HG03378 (cell line): Measurements from ENCODE around the gene PADI2.

Experiments
- ATAC-seq: cut with Tn5 transposase; IDR thresholded peaks from one replicate; pipeline ENCODE4 v1.9.1; 2021; ENCODE audit warnings: mild to moderate bottlenecking, moderate library complexity; ENCODE audit not compliant: unreplicated experiment

Gene PADI2

DNA sequence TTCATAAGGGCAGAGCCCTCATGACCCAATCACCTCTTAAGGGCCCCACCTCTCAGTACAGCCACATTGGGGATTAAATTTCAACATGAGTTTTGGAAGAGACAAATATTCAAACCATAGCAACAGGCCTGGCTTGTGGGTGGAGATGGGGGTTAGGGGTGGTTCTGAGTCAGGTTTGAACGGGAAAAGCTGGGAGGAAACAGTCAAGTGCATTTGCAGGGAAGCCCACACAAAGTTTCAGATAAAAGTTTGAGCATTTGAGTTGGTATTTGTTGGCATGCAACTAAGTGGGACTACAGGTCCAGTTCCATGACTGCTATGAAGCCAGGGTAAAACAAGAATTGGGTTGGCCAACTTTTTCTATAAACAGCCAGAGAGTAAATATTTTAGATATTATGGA lies 21.0 kb upstream of the PADI2 start:
- ATAC-seq = no peak

DNA sequence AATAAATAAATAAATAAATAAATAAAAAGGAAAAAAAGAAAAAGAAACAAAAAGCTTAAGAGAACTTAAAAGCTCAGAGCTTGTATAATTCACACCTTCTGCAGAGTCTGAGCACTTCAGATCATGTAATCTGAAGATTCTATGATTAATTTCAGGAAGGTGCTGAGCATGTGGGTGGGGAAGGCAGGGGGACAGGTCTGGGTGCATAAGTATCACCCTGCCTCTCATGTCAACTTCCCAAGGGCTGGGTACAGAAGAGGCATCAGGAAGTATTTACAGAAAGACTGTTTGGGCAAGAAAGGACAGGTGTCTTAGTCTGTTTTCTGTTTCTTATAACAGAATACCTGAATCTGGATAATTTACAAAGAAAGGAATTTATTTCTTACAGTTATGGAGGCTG lies 20.4 kb upstream of the PADI2 start:
- no peak for ATAC-seq

DNA sequence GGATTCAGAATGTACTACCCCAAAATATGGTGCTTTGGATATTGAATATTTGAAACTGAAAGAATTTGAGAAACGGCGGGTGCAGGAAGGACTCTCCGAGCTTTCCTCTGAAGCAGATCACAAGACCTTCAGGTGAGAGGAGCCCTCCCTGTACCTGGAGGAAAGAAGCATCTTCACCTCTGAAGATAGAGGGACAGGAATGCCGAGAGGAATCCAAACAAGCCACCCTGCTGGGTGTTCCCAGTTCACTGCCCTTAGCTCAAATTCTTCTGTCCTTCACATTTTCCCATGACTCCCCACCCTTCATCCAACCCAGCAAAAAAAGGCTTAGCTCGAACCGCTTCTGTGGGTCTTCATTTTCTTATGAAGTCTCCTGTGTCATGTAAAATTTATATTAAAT lies 18.2 kb upstream of the PADI2 start:
- ATAC-seq = no peak

DNA sequence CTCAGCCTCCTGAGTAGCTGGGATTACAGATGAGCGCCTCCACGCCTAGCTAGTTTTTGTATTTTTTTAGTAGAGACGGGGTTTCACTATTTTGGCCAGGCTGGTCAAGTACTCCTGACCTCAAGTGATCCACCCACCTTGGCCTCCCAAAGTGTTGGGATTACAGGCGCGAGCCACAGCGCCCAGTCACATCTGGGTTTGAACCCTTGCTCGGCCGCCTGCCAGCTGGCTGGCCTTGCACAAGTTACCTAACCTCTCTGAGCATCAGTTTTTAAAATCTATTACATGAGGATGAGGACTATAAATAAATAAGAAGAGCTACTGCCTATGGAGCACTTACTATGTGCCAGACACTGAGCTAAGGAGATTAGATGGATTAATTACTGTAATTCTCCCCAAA lies 17.7 kb upstream of the PADI2 start:
- no peak for ATAC-seq

DNA sequence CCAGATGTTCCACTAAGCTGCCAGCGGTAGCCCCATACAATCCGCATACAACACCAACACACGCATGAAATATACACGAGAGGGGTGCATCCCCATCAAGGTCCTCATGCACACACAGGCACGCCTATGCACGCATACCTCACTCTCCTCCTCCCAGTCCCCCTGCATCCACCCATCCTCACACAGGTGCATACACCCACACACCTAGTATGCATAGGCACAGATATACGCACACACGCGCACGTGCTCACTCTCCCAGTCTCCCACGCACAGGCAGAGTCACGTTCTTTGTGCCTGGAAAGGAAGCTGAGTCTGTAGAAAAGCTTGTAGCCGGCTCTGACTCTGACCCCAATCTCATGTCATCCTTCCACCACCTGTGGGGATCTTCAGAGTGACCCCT lies 16.9 kb upstream of the PADI2 start:
- ATAC-seq = no peak

DNA sequence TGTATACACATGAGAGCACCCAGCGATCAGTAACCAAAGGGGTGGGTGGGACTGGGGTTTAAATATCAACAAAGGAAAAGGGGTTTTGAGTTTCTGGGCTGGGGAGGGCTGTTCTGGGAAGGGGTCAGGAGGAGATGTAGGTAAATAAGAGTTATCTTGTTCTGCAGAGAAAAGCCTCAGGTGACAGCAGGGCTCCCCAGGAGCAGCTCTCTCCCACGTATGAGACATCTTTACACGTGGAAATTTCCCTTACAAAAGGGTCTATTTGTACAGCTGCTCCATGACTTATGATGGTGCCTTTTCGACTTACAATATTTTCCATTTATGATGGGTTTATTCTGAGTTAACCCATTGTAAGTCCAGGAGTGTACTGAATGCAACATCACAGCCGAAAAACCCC lies 16.3 kb upstream of the PADI2 start:
- no peak for ATAC-seq

DNA sequence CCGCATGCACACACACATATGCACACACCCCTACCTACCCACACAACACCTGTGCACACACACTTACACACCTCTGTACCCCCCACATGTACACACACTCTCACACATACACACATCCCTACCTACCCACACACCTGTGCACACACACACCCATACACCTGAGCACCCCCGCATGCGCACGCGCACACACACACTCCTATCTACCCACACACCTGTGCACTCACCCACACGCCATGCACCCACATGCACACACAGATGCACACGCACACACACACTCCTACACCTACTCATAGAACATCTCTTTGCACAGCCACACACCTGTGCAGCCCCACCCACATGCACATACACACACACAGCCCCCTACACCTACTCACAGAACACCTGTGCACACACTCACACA lies 15.5 kb upstream of the PADI2 start:
- ATAC-seq = no peak

DNA sequence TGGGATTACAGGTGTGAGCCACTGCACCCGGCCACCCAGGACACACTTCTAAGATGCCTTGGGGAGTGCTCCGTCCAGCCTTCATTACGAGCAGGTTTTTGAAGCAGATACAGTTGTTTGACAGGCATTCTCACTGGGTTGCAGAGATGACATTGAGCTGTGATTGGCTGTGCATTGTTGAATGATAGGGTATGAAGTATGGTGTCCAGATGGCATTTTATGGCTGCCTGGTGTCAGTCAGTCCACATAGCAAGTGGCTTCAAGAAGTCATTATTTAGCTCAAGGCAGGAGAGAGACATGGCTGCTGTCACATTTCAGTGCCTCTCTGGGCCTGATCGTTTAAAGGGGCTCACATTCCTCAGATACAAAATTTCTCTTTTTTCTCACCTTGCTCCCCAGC lies 14.8 kb upstream of the PADI2 start:
- ATAC-seq = no peak

DNA sequence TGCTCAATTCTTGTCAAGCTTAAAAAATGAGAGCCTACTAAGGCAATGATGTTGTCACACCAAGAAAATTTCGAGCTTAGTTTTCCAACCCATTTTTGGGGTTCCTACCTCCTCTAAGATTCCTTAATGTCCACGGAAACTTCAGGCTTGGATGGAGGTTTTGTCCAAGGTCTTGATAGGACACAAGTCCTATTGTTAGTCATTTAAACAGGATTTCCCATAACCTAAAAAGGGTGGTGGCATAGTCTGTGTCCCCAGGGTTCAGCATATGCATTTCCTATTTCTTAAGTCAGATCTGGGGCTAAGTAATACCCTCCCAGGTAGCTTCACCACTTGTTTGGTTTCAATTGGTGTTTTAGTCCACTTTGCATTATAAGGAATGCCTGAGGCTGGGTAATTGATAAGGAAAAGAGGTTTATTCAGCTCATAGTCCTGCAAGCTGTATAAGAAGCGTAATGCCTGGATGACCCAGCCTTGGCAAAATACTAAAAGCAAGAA lies 10.9 kb upstream of the PADI2 start:
- ATAC-seq = no peak

DNA sequence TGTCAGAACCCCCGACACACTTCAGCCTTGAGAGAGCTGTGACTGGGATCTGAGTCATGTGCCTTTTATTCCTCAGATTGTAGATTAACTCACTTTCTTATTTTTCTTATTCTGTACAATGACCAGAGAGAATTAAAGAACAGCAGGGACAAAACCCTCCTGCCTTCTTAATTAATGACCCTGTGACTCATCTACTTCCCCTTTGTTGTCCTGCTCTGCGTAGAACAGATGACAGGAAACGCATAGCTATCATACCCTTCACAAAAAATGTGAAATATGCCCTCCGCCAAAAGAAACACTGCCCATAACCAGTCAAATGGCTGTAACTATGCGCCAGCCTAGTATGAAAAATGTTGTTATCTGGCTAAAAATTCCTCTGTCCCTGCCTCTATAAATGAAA lies 9.1 kb upstream of the PADI2 start:
- ATAC-seq = no peak

DNA sequence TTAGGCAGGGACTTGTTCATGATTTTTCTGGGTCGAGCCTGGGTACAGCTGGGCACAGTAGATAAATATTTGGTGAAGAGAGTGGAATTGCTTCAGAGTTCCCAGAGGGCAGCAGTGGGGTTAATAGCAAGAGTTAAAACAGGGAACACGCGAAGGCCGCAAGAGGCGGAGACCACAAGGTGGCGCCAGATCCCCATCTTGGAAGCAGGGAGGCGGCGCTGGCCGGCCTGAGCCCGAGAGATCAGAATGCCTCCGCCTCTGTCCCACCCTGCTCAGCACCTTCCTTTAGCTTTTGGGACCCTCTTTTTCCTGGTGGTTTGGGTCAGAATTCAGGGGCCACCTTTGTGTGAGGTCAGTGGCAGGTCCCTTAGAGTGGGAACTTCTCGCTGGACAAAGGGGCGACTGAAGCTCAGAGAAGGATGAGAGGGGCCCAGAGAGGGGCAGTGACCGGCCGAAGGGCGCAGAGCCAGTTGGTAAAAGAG lies 6.5 kb upstream of the PADI2 start:
- ATAC-seq = no peak

DNA sequence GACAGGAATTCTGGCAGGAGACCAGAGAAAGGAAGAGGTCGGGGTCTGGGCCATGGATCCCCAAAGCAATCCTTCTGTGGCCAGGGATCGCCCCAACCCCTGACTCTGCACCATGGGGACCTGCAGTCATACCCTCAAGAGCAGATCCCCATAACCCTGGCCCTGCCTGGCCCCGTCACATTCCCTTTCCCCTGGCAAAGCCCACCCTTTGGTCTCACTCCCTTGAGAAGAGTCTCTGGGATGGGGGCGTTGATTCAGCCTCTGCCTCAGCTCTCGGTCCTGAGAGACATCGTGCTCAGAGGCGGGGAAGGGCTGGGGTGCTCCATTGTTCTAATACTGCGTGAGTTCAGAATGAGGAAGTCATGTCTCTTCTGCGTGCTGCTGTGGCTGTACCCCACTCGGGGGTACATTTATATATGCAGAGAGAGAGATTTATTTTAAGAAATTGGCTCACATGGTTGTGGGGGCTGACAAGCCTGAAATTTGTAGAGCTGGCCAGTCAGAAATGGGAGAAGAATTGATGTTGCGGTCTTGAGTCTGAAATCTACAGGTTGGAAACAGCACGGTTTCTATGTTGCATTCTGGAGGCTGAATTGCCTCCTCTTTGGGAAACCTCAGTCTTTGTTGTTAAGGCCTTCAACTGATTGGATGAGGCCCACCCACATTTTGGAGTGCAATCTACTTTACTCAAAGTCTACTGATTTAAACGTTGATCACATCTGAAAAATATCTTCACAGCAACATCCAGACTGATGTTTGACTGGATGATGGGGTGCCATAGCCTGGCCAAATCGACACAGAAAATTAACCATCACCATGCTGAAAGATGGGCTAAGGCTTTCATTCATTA lies 4.2 kb upstream of the PADI2 start:
- no peak for ATAC-seq

DNA sequence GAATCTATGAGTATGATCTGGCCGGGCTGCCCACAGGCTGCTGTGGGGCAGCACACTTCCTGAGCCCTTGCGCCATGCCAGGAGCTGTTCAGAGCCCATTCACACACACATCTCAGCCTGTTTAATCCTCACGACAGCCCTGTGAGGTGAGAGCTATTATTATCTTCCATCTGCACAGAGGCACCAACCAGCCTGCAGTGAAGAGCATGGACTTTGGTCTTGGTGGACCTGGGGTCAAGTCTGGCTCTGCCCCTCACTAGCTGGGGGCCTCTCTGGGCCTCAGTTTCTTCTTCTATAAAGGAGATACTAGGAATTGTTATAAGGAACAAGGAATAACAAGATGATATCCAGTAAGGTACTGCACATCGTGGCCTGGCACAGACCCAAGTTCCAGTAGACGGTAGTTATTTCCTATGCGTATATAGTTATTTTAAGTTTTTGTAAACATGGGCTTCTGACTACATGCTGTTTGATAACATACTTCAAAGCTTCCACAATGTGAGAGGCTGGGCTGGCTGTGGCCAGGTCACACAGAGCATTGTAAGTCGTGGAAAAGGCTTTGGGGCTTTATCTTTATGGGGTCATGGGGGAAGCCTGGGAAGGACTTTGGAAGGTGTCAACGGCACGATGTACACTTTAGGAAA lies 3.4 kb upstream of the PADI2 start:
- no peak for ATAC-seq

DNA sequence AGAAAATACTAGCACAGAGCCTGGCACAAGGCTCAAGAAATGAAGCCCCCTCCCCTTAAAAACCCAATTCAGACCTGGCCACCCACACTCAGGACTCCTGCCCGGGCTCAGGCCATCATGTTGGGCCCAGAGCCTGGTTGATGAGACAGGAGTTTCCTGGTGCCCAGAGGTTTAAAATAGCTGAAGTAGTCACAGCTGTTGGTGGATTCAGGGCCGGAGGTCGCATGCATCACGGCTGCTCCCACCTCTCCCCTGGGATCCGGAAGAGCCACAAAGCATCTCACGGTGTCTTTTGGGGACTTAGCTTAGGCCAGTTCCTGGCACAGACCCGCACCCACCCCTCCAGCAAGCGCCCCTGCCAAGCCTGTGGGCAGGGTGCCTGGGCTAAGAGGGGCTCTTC lies 2.6 kb upstream of the PADI2 start:
- no peak for ATAC-seq

DNA sequence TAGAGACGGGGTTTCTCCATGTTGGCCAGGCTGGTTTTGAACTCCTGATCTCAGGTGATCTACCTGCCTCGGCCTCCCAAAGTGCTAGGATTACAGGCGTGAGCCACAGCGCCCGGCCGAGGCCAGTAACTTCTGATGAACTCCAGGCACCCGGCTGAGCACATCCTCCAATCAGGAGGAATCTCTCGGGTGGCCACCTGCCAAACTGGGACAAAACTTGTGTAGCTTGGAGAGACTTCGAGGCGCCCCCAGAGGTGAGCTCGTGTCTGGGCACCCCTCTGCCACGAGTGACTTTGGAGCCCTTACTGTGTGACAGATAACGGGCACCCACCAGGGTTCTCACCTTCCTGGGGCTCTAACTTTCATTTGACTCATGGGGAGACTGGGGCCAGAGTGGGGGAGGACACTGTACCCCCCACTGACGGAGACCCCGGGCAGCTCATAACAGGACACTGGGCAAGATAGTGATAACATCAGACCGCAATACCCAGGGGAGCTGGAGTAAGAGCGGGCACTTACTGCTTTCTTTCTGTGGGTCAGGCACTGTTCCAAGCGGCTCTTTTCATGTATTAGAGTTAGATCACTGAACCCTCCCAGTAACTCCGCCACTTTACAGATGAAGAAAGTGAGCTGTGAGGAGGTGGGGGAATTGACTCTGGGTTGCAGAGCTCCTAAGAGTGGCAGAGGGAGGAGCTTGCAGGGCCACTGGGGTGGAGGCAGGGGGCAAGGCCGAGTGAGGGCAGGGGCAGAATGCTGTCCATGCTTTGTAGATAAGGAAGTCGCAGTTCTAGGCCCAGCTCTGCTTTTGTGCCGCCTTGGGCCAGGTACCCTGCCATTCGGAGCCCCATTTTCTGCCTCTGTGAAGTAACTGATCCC lies 1.9 kb upstream of the PADI2 start:
- no peak for ATAC-seq

DNA sequence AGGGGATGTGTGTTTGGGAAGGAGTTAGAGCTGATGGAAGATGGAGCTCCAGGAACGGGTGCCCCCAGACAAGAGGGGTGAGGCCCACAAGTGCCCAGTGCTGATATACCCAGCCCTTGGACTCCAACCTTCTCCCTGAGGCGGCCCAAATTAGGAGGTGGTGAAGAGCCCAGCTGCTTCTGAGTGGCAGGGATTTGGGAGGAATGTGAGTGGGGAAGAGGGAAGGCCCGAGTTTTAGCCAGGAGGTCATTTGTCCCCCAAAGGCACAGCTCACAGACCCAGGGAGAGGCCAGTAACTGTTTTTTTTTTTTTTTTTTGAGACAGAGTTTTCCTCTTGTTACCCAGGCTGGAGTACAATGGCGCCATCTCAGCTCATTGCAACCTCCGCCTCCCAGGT lies 1.2 kb upstream of the PADI2 start:
- ATAC-seq = no peak

DNA sequence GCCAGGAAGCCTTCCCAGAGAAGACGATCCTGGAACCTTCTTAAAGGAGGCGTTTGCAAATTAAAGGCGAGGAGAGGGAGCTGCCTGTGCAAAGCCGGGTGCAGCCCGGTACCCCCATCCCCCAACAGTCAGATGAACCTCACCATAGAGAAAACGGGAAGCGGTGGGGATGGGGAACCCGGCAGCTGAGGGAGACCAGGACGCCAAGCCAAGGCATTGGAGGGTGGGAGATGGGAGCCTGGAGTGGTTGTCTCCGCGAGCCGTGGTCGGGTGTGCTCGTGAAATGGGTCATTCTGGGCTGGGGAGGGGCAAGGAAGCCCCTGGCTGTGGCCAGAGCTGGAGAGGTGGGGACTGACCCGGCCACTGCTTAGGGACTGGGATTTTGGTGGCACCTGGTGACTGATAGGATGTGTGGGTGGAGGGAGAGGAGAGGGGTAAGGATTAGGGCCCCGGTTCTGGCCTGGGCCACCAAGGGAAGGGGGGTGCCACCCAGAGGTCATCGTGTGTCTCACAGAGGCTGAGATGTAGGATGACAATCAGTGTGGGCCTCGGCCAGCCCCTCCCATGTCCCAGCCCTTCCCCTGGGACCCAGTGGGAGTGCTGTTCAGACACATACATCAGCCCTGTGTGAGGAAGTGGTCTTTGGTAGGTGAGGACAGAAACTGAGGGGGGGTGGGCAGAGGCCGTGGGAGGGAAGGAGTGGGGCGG lies 676 bp upstream of the PADI2 start:
- ATAC-seq = no peak

DNA sequence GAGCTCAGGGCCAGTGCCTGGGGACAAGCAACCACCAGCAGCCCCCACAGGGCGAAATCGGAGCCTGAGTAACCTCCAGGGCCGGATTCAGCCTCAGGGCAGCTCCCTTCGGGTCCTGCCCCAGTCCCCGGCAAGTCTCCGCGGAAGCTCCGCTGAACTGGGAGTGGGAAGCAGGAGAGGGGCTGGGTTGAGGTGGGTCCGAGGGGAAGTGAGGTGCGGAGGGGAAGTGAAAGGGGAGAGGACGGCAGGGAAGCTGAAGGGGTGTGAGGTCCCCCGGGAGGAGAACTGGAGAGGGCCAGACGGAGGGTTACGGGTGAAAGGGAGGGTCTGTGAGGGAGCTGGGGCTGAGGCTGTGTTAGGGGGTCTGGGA lies 560 bp downstream of the PADI2 start:
- no peak for ATAC-seq

DNA sequence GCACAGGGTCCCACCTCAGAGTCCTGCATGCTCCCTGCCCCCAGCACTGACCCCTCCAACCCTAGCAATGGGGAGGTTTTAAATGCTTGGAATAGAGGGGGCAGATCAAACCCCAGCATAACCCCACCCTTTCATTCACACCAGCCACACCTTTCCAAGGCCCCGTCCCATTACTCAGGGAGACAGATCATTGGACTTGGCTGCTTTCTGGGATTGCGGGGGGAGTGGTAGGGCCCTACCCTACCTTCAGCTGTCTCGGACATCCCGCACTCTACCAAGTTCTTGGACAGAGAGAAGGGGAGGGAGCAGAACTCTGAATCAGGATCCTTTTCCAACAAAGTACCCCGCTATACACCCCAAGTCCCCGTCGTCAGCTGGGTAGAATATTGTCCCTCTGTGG lies 983 bp downstream of the PADI2 start:
- no peak for ATAC-seq

DNA sequence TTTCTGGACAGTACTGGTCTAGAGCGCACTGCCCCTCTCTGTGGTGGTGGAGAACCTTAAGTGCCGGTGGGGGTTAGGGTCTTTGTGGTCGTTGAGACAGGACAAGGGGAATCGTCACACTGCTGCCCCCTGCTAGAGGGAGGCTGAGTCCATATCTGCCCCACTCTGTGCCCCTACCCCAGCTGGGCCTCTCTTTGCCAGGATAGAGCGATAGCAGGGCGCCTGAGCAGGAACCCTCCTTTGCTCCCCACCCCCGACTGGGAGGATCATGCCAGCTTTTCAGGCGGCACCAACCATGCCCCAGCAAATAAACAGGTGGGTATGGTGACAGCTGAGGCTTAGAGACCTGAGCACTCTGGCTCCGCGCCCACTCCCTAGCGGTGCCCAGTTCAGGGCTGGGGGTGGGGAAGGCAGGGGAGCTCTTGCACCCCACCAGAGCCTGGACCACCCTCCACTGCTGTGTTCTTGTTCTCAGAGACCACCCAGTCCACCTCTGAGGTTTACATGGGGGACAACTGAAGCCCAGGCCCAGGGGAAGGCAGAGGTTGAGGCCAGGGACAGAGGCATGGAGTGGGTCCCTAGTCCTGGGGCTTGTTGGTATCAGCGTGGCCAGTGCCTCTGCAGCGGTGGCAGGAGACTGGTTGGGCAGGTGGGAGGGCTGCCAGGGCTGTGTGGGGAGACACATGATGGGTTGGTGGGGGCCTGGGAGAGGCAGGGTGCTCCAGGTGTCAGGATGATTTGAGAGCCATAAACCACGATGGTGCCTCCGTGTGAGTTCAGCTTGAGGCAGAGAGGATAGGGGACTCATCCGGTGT lies 1.6 kb downstream of the PADI2 start:
- ATAC-seq = no peak
